CD4-positive, alpha-beta T cell treated with Interleukin-6 at 100 ng/mL for 8 hours (primary cell): ENCODE measurements around the gene DOP1A.
"Not testable (repeated sequence)": the region's sequence is repeated elsewhere in the genome, so short reads cannot be mapped to it uniquely, and the experiment has no call there.

Experiments used
- DNase-seq: peaks from one replicate; pipeline ENCODE4 v3.0.0-alpha.2; 2020; ENCODE audit warnings: mixed read lengths, low spot score

The DOP1A gene

DNA sequence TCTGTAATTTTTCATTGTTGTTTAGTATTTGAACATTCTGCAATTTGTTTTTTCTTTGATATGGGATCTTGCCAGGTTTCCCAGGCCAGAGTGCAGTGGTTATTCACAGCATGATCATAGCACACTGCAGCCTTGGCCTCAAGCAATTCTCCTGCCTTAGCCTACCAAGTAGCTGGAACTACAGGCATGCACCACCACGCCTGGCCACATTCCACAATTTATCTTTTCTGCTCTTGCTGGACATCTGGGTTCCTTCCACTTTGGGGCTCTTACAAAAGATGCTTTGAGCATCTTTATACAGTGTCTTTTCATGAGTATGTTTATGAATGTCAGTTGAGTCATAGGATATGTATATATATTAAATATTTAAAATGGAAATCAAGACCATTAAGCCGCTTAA lies 83.6 kb downstream of the DOP1A start:
- no peak for DNase-seq

DNA sequence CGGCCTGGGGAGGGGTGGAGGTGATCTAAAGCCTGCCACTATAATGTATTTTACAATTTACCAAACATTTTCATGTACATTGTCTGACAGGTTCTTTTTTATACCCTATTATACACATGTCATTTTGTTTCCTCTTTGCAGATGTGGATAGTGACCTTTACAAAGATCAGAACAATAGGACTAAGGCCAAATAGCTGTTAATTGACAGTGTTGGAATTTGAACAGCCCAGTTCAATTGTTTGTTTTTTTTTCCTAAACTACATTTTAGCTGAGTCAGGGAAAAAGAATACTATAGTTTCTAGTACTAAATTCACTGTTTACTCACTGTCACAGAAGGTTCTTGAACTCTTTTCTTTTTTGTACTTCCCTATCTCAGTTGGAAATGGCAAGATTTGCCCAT lies 85.4 kb downstream of the DOP1A start:
- DNase-seq = no peak

DNA sequence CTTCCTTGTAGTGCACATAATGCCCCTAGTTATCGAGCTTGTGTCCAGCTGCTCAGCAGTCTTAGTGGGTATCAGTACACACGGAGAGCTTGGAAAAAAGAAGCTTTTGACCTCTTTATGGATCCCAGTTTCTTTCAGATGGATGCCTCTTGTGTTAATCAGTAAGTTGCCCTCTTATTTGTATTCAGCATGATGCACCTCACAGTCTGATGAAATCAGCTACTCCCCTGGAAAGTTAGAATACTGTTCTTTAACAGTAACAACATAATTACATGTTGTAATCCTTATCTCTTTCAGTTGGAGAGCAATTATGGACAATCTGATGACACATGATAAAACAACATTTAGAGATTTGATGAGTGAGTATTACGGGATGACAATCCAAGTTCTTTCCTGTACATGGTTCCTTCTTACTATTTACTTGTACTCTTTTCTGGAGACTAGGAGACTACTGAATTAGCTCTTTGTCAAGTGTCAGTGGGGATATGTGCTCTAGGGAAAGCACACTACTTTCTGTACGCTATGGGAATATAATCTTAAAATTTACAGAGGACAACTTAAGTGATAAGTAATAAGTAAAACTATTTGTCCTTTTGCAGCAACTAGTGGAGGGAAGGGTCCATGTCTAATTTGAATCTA lies 86.5 kb downstream of the DOP1A start:
- DNase-seq = no peak

DNA sequence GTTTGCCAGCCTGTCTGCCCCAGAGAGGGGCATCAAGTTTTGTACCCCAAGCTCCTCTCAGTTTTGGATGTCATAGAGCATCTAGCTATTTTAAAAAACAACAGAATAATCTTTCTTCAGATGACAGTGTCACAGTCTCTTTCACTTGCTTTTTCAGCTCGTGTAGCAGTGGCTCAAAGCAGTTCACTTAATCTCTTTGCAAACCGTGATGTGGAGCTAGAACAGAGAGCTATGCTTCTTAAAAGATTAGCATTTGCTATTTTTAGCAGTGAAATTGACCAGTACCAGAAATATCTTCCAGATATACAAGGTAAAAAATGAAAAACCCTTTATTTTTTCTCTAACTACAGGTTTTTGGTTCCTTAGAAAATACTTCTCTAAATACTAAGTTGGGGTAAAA lies 88.3 kb downstream of the DOP1A start:
- DNase-seq = no peak

DNA sequence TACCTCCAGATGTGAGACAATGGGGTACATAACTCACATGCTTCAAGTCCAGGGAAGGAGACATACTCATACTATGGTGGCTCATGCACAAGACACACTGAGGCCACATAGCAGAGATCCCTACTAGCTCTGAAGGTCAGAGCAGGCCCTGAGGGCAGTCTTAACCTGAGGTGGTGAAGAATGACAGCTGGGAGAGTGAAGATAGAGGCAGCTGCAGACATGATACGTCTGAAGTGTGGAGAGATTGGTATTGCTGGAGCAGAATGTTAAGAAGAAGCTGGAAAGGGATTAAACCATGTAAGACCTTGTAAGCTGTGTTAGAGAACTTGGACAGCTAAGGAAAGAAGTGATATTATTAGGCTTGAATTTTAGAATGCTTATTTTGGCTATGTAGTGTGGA lies 92.7 kb downstream of the DOP1A start:
- DNase-seq = no peak

DNA sequence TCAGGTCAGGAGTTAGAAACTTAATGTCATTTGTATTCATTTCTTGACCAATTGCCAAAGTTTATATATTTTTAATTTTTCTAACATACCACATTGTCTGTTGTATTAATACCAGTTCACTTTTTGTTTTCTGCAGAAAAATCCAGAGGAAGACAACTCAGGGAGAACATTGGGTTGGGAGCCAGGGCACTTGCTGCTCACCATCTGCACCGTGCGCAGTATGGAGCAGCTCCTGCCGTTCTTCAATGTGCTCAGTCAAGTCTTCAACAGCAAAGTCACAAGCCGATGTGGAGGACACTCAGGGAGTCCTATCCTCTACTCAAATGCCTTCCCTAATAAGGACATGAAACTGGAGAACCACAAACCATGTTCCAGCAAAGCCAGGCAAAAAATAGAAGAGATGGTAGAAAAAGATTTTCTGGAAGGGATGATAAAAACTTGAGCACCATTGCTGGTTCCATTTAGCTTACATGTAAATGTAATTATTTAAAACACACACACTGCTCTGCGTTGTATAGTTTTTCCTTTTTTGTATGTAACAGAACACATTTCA lies 100.3 kb downstream of the DOP1A start:
- no peak for DNase-seq

DNA sequence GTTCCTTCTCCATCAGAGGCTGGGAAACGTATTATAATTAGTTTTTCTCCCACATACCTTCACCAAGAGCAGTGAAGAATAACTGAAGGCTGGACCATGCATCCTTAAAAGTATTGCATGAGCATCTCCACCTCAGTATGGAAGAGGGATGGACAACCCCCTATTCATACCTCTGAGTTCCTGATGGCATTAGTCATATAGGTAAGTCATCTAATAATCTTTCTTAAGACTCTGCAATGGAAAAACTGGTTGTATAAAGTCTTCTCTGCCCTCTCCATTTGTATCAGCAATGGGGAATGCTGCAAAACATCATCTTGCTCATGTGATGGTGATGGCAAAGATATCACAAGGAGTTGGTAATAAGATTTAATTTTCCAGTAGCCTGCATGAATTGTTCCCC lies 101.1 kb downstream of the DOP1A start:
- no peak for DNase-seq

DNA sequence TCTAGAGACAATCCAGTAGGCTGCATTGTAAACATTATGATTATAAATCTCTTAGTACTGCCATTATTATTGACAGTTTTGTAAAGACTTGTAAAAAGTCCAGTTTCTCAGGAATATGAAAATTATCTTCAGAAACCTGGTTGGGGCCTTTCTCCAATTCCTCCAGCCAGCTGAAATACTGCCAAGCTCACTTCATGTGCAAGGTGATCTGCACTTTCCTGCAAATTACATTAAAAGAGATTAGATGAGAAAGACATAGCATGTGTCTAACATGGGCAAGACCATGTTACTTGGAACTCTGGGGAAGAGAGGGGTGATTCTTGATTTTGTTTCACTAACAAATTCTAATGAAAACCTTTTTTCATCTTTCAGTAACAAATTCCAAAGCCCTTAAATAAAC lies 101.6 kb downstream of the DOP1A start:
- no peak for DNase-seq

DNA sequence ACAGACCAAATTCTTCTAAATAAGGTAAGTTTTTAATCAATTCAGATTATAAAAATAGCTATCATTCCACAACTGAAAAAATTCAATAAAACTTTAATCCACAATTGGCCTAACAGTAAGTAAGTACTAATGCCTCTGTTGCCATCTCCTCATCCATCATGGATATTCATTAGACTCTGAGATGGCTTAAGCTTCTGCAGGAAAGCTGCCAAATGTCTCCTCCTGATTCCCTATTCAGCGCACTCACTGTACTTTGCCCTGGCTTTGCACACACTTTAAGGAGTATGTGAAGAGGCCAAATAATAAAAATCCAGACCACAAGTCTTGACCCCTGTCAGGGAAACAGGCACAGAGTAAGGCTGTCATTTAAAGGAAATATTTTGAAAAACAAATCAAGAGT lies 102.0 kb downstream of the DOP1A start:
- no peak for DNase-seq

DNA sequence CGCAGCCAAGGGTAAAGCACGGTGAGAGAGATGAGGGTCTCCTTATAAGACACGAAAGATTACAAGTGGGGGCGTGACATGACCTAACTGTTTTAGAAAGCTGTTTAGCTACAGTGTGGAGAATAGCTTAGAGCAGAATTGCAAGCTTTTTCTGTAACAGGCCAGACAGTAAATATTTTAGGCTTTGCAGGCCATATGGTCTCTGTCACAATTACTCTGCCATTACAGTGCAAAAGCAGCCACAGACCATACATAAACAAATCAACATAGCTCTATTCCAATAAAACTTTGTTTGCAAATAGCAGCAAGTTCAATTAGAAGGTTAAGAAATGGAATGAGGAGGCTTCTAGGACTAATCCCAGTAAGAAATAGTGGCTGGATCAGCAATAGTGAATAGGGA lies 108.8 kb downstream of the DOP1A start:
- DNase-seq = no peak

DNA sequence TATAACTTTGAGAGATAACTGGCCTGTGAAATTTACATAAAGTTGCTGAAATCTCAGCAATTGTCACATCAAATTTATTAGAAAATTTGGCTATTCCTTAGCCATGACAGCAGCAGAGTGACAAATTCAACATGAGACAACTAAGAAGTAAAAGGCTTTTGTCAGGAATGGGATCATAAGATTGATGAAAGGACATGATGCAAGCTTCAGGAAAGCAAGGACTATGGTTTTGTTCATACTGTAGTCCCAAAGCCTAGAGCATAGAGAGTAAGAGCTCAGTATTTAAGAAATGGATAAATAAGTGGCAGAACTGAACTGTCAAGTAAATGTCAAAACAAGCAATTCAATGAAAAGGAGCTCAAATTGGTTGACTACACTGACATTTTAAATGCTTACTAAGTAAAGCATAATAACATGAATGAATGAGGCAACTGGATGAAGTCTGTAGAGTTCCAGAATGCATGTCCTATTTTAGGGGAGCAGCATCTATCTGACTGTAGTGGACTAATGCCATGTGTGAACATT lies 113.0 kb downstream of the DOP1A start:
- no peak for DNase-seq

DNA sequence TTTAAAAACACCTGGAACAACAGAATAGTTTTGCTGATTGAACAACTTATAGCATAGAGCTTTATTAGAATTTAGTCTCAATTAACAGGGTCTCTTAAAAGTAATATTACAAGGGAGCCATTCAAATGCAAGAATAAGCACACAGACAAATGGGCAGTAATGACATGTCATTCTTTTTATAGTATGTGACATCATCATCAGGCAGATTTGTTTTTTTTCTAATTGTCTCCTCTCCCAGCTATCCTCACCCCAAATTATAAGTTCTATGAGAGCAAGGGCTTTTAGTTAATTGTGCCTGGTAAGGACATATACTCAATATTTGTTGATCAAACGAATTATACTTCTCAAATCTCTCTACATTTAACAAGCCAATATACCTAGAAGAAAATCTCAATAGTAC lies 114.6 kb downstream of the DOP1A start:
- no peak for DNase-seq

DNA sequence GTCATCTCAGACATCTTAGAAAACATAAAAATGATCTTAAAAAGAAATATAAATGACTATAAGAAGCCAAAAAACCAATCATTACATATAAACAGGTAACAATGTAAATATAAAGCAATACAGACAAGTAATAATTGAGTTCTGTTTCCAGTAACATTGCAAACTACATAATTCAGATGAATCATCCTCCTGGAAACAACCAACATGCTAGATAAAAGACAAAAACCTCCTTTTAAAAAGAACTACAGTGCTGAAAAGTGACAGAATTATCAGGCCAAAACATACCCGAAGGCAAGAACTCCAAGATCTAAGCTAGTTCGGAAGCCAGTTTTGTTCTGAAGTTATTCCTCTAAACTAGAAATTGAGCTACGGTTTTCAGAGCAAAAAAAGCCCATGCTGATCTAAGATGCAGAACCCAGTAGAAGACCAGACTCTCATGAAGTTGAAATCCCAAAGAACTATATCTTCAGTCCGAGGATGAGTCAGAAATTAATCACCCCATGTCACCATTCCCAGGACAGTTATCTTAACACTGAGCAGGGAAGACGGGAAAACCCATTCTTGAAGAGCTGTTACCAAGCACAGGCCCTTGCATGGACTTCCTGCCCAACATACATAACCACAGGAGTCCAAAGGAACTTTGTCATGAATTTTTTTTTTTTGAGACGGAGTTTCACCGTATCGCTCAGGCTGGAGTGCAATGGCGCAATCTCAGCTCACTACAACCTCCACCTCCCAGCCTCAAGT lies 115.8 kb downstream of the DOP1A start:
- no peak for DNase-seq

DNA sequence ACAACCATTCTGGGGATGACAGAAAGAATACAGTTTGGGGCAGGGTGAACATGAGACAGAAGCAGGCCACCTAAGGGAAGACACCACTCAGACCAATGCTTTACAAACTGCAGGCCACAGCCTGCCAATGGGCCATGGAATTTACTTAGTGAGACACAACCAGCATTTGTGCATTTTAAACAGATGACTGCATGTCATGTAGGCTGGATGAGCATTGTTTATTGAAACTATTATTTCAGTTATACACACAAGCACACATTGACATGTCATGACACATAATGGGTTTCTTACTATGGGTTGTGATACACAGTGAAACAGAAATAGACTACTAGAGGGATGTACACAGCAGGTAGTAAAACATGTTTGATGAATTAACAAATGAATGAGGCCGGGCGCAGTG lies 117.6 kb downstream of the DOP1A start:
- no peak for DNase-seq

DNA sequence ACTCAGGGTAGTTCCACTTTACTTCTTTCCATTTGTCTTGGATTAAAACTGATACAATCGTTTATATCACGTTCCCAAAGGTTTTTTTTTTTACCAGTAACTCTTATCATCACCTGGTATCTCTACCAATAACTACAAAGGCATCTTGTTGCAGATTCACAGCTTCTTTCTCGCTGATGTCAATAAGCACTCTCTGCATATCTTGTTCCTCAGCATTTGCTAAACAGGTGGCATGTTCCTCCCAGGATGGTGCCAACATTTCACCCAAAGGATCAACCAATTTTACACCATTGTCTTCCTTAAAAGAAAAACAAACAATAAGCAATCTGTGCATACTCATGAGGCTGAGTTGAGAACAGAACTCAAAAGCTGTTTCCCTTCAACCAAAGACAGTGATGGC lies 121.0 kb downstream of the DOP1A start:
- DNase-seq = no peak

DNA sequence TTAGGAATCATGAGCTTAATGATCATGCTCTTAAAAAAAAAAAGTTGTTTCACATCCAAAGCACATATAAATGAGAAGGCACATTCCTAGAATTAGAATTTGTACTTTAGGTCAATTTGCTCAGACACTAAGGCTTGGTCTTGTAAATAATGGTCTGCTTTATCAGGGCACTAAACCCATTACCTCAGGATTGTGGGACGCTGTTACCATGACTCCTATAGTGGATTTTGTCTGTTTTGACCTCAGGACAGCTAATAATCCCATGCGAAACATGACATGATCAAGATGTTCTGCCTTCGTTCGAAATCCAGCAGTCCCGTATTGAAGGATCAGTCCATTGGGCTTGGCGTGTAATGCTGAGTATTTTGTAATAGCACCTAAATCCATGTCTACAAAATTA lies 123.2 kb downstream of the DOP1A start:
- DNase-seq = no peak

DNA sequence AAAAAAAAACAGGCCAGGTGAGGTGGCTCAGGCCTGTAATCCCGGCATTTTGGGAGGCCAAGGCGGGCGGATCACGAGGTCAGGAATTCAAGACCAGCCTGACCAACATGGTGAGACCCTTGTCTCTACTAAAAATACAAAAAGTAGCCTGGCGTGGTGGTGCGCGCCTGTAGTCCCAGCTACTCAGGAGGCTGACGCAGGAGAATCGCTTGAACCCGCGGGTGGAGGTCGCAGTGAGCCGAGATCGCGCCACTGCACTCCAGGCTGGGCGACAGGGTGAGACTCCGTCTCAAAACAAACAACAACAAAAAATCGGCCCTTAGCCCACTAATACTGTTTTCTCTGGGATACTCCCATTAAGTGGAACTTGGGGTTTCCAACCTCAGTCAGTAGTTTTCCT lies 124.5 kb downstream of the DOP1A start:
- not testable (repeated sequence) for DNase-seq

DNA sequence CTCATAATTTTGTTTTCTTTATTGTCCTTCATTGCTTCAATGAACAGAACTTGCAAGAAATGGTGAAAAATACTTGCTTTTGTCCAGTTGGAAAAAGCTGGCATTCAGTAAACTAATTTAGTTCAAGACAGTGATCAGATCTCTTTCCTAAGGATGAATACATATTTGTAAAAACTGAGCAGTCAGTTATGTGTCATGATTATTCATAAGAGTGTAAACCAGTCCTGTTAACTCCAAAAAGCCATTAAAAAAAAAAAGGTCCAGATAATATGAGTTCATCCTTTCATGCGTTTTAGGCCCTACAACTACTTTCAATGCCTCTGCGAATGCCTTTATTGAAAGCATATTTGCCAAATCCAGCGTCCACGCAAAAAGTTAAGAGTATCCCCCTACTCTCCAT lies 125.0 kb downstream of the DOP1A start:
- no peak for DNase-seq

DNA sequence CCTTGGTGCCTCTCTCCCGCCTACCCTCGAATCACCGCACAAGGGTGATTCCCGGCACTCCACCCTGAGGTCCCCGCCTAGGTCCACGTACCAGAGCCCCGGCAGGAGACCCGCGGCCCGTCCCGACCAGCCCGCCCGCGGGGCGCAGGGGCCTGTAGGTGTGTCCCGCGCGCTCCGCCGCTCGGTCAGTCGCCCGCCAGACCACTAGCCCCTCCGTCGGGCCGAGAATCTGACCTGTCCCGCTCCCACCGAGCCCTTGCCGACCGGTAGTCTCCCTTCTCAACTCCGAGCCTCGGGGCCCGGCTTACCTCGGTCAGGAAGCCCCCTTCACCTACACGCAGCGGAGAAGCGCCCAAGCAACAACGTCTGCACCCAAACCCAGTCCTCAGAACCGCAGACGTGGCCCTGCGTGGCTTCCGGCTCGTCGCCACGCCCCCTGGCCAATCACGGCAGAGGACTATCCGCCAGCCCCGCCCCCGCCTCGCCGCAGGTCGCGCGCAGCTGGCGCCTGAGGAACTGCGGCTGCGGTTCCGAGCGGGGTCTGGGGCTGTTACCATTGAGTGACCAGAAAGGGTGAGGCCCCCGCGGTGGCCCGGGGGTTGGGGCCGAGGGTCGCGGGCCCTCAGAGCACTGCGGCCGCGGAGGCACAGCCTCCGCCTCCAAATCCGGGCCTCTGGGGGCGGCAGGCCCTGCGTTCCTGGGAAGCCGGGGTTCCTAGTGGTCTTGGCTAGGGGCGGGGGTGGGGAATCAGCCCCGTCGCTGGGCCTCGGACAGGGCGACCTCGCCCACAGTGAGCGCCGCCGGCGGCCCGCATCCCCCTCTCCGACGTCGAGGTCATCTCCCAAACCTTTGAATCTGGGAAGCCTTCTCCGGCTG lies 125.6 kb downstream of the DOP1A start, which contains the start of the genes PGM3 and RWDD2A:
Gene PGM3 (minus strand): TSS at position 395 of the 876 bp plus-strand sequence. CDS start 2,253 bp downstream, outside the sequence.
Gene RWDD2A (plus strand): TSS at position 487 of the 876 bp plus-strand sequence. CDS start 1,095 bp downstream, outside the sequence.
- peak; percentile 87 for DNase-seq

DNA sequence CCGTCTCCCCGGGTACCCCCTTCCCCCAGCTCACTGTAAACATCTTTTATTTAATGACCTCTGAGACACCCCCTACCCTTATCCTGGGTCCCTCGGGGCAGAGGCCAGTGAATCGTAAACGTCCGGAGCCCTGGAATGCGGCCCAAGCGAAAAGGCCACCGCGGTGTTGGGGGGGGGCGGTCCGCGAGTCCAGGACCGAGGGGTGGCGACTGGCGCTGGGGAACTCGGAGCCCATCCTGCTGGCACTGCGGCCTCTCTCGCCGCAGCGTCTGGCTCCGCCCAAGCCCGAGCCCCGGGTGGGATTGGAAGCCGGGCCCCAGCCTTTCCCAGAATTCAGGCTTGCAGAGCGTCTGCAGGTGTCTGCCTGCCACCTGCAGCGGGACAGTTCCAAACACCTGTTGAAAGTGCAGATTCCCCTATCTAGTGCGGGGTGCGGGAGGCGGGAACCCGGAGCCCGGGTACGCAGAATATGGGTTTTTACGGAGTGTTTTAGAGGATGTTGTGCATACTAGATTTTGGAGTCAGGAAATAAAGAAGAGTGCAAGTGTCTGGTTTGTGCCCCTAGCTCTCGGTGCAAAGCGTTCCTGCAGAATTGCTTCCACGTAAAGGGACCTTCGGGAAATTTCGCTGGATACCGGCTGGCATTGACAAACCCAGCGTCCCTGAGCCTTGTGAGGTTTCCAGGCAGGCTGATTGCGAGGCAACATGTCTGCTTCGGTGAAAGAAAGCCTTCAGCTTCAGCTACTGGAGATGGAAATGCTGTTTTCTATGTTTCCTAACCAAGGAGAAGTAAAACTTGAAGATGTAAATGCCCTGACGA lies 126.5 kb downstream of the DOP1A start:
- no peak for DNase-seq

DNA sequence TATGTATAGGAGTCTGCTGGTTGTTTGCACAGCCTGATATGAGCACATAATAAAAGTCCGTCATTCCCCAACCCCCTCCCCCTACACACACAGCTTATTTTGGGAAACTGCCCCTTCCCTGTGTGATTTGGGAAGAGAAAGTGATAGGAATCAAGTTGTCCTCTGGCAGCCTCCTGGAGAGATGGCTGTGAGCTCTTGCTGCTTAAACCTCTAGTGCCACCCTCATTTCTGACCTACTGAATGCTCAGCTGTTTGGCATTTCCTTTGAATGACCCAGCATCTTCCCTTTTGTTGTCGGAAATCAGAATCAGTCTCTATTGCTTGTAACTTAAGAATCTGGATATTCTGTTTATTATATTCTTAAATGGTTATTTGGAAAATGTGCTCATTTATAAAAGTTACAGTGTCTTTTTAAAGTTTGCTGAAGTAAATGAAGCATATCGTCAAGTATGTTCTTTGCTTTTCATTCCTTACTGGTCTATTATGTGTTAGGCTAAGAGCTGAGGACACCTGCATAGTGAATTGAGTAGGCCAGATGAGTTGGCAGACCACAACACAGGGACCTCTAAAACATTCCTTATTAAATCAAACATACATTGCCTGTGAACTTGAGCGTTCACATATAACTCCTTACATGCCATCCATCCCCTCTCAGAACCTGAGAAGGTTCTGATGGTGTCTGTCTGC lies 131.2 kb downstream of the DOP1A start:
- DNase-seq = no peak
